Camera-type eye (tissue), 1 donor: ENCODE measurements around the gene AMIGO2. TPM values are rescaled to one million over a fixed set of nuclear protein-coding genes. Genes with fewer than 3 reads are reported as not detected.

ENCODE experiments used
- total RNA-seq: library from RNA; depleted of rRNA; stranded (reverse); fragments of >200 nt; gene quantifications from one replicate; pipeline ENCODE4 v1.2.3, GENCODE V29; 2014

The AMIGO2 gene
- total RNA-seq = 9.5 TPM

GRCh38 chr12:47079468-47079980 is at the start of gene AMIGO2, which contains the start of gene PCED1B:
TSS of gene AMIGO2 (minus strand) at chr12:47079959. CDS start at chr12:47079002, 957 bp downstream.
TSS of gene PCED1B (plus strand) at chr12:47079621. CDS start at chr12:47235064, 155,443 bp downstream.

Other genes with a start within 250 kb of the AMIGO2 start
- gene PCED1B, start 338 bp downstream of the AMIGO2 start, total RNA-seq = 0.82 TPM